OCI-LY7 (cell line): ENCODE measurements around the gene XRCC3. TPM values are rescaled to one million over a fixed set of nuclear protein-coding genes. Genes with fewer than 3 reads are reported as not detected.

Experiments
- BruUV-seq: library from RNA; stranded (reverse); fragments of 400-500 nt; replicated peaks from 2 replicates; lab custom pipeline; 2021; lab: Mats Ljungman, UMichigan
- CTCF ChIA-PET: fragments of 300-600 bp; sonication (Branson Sonifier 250); formaldehyde crosslinking; loops from one replicate; lab custom pipeline; 2022; ENCODE audit warnings: antibody characterized with exemption; ENCODE audit not compliant: unreplicated experiment; lab: Charles Lee
- POLR2A ChIA-PET: fragments of 300-600 bp; sonication (Branson Sonifier 250); formaldehyde crosslinking; loops from one replicate; lab custom pipeline; 2022; ENCODE audit warnings: antibody characterized with exemption; lab: Charles Lee
- DNase-seq: peaks from one replicate; pipeline ENCODE4 v3.0.0-alpha.2; 2015; ENCODE audit warnings: low spot score
- H2AFZ ChIP-seq: fragments of 200-600 bp; sonication (generic), shearing (Covaris generic); 2 replicates; pipeline ENCODE4 v1.6.1; 2014; ENCODE audit warnings: mild to moderate bottlenecking, antibody characterized with exemption, low read length, moderate library complexity
- H3K27ac ChIP-seq: fragments of 200-600 bp; sonication (generic); 2 replicates; pipeline ENCODE4 v1.5.1; 2014; ENCODE audit warnings: mixed run types, low read depth, mild to moderate bottlenecking, moderate library complexity, low read length, inconsistent platforms; ENCODE audit not compliant: poor library complexity, severe bottlenecking
- H3K36me3 ChIP-seq: fragments of 200-600 bp; sonication (generic); 2 replicates; pipeline ENCODE4 v1.6.1; 2014; ENCODE audit warnings: mild to moderate bottlenecking, antibody characterized with exemption, low read length, moderate library complexity, mixed read lengths; ENCODE audit not compliant: insufficient read depth
- H3K4me1 ChIP-seq: fragments of 200-600 bp; sonication (generic); 2 replicates; pipeline ENCODE4 v1.5.1; 2014; ENCODE audit warnings: mild to moderate bottlenecking, low read length; ENCODE audit not compliant: insufficient read depth, poor library complexity, severe bottlenecking
- H3K4me2 ChIP-seq: fragments of 200-600 bp; sonication (generic); 2 replicates; pipeline ENCODE4 v1.6.1; 2014; ENCODE audit warnings: mild to moderate bottlenecking, low read length
- H3K4me3 ChIP-seq: fragments of 200-600 bp; sonication (generic); 2 replicates; pipeline ENCODE4 v1.5.1; 2014; ENCODE audit warnings: mild to moderate bottlenecking, low read depth, low read length; ENCODE audit not compliant: poor library complexity, severe bottlenecking
- H3K79me2 ChIP-seq: fragments of 200-600 bp; sonication (generic); 2 replicates; pipeline ENCODE4 v1.6.1; 2016; ENCODE audit warnings: low read depth, mild to moderate bottlenecking, low read length, moderate library complexity, mixed read lengths; ENCODE audit not compliant: insufficient read depth
- H3K9me2 ChIP-seq: fragments of 200-600 bp; sonication (generic); 2 replicates; pipeline ENCODE4 v1.6.1; 2016; ENCODE audit warnings: mild to moderate bottlenecking, low read length, mixed read lengths; ENCODE audit not compliant: insufficient read depth
- H3K9me3 ChIP-seq: fragments of 200-600 bp; sonication (generic); 2 replicates; pipeline ENCODE4 v1.6.1; 2014; ENCODE audit warnings: mild to moderate bottlenecking, mixed run types, low read length, mixed read lengths
- H4K20me1 ChIP-seq: fragments of 200-600 bp; sonication (generic); 2 replicates; pipeline ENCODE4 v1.6.1; 2014; ENCODE audit warnings: mild to moderate bottlenecking, antibody characterized with exemption, low read length, moderate library complexity, mixed read lengths; ENCODE audit not compliant: insufficient read depth
- EZH2phosphoT487 ChIP-seq: fragments of 200-600 bp; sonication (generic); IDR thresholded peaks from 2 replicates; pipeline ENCODE4 v1.6.1; 2018; ENCODE audit warnings: low read depth, borderline replicate concordance, mild to moderate bottlenecking, mixed run types, antibody characterized with exemption, low read length, moderate library complexity, mixed read lengths
- intact Hi-C: fragments of 100-400 bp; cut with micrococcal nuclease; formaldehyde crosslinking; loops from one replicate; pipeline ENCODE4 v1.10.0; 2022; ENCODE audit not compliant: unreplicated experiment
- total RNA-seq, 2 experiments: library from RNA; depleted of rRNA in 1 of 2; stranded (reverse); fragments of >200 nt in 1 of 2; shearing (Covaris generic) in 1 of 2; gene quantifications; 2 replicates each; pipeline ENCODE4 v1.2.3, GENCODE V29; 2014 to 2022
- TF ChIP-seq, protein P1 (sequence below): fragments of 200-600 bp; sonication (generic); conservative IDR thresholded peaks from 2 replicates; pipeline ENCODE4 v1.5.1; 2014; ENCODE audit warnings: mild to moderate bottlenecking, antibody characterized with exemption, low read length, moderate library complexity, mixed read lengths

Gene XRCC3
- total RNA-seq, 2 experiments from 2014 or later, result 83.3 to 130 TPM

DNA sequence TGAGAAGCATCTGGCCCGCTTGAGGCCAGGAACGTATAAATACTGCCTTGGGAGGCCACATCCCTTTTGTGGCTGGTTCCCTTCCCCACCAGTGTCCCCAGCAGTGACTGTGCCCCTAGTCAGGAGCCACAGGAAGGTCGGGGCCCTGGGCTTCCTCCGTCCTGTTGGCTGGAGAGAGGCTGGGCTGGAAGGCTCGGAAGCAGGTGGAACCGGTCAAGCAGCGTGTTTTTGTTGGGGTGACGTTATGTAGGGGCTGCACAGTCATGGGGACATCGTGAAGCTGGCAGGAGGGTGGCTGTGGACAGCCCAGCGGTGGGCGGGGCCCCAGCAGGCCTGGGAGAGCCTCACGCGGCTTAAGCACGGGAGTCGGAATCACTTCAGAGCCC lies 10.1 kb downstream of the XRCC3 start:
- H2AFZ ChIP-seq, result no peak overlapping the region
- H3K4me3 ChIP-seq, result no peak overlapping the region
- intact Hi-C loops, result no loop called here
- H3K4me2 ChIP-seq, result no peak overlapping the region
- H3K36me3 ChIP-seq, result peaks cover 93% of the 10 kb centered on the region
- no peaks in the 10 kb centered on the region for H3K9me3 ChIP-seq
- no peaks in the 10 kb centered on the region for H3K79me2 ChIP-seq
- no peak overlapping the region for H3K27ac ChIP-seq
- TF ChIP-seq, protein P1, sequence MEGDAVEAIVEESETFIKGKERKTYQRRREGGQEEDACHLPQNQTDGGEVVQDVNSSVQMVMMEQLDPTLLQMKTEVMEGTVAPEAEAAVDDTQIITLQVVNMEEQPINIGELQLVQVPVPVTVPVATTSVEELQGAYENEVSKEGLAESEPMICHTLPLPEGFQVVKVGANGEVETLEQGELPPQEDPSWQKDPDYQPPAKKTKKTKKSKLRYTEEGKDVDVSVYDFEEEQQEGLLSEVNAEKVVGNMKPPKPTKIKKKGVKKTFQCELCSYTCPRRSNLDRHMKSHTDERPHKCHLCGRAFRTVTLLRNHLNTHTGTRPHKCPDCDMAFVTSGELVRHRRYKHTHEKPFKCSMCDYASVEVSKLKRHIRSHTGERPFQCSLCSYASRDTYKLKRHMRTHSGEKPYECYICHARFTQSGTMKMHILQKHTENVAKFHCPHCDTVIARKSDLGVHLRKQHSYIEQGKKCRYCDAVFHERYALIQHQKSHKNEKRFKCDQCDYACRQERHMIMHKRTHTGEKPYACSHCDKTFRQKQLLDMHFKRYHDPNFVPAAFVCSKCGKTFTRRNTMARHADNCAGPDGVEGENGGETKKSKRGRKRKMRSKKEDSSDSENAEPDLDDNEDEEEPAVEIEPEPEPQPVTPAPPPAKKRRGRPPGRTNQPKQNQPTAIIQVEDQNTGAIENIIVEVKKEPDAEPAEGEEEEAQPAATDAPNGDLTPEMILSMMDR, result no peak
- TF ChIP-seq EZH2phosphoT487, result no peak
- DNase-seq, result no peak
- no peaks in the 10 kb centered on the region for H4K20me1 ChIP-seq
- H3K9me2 ChIP-seq, result no peaks in the 10 kb centered on the region
- ChIA-PET POLR2A (no interaction called here), CTCF (no interaction called here)
- no TSS peak for BruUV-seq
- peaks cover 26% of the 10 kb centered on the region for H3K4me1 ChIP-seq

DNA sequence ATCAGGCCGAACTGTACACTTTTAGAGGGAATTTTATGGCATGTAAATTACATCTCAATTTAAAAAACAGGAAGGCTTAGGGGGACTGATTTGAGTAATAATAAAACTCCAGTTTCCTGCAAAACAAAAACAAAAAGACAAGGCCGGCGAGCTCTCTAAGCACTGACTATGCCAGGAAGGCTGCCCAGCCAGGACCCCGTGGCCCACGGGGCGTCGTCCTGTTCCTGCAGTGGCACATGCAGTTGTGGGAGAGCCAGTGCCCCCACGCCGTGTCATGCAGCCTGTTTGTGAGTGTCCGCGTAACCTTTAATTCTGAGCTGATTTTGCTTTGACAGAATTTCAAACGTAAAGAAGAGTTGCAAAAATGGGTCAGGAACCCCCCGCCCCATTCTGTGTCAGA lies 10.5 kb downstream of the XRCC3 start:
- H3K79me2 ChIP-seq, result no peaks in the 10 kb centered on the region
- BruUV-seq, result TSS peak; percentile 43
- H3K36me3 ChIP-seq, result peaks cover 93% of the 10 kb centered on the region
- H3K27ac ChIP-seq, result no peak overlapping the region
- no peak overlapping the region for H3K4me3 ChIP-seq
- H3K9me3 ChIP-seq, result no peaks in the 10 kb centered on the region
- no peaks in the 10 kb centered on the region for H4K20me1 ChIP-seq
- H2AFZ ChIP-seq, result no peak overlapping the region
- H3K4me2 ChIP-seq, result no peak overlapping the region
- intact Hi-C loops, result no loop called here
- ChIA-PET CTCF (no interaction called here), POLR2A (no interaction called here)
- H3K9me2 ChIP-seq, result no peaks in the 10 kb centered on the region
- TF ChIP-seq, protein P1, result no peak
- no peak for TF ChIP-seq EZH2phosphoT487
- peaks cover 30% of the 10 kb centered on the region for H3K4me1 ChIP-seq
- DNase-seq, result no peak

DNA sequence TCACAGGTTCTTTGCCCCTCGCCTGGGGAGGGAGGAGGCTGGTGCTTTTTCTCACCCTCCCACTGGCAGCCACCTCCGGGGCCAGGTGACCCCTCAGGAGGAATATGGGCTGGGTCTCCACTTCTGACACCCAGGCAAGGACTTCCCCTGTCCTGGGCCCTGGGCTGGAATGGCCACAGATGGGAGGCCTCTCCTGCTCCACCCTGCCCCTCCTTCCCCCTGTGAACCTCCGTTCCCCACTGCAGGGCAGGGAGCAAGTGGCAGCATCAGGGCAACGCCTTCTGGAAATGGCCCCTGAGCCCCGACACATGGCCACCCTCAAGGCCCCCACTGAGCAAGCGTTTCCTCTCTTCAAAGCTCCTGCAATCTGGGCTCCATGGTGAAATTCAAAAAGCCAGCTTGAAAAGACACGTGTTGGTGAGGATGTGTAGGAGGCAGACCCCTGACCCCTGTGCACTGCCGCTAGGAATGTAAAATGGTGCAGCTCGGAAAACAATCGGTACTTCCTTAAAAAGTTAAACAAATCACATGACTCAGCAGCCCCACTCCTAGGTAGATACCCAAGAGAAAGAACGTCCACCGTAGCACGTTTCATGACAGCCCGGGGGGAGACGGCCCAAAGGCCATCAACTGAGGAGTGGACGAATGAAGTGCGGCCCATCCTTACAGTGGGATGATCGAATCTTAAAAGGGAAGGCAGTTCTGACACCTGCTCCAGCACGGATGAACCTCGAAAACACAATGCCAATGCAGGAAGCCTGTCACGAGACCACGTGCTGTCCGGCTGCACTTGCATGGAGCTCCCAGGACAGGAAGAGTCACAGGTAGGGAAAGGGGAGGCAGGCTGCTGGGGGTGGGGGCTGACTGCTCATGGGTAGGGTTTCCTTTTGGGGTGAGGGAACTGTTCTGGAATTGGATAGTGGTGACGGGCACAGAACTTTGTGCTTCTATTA lies 11.5 kb downstream of the XRCC3 start:
- no peak overlapping the region for H3K27ac ChIP-seq
- no peaks in the 10 kb centered on the region for H3K79me2 ChIP-seq
- H3K4me1 ChIP-seq, result peaks cover 40% of the 10 kb centered on the region
- CTCF ChIA-PET, result no interaction called here
- BruUV-seq, result no TSS peak
- intact Hi-C loops, result no loop called here
- H2AFZ ChIP-seq, result no peak overlapping the region
- POLR2A ChIA-PET, result no interaction called here
- no peak for TF ChIP-seq EZH2phosphoT487
- TF ChIP-seq, protein P1, result no peak
- H4K20me1 ChIP-seq, result no peaks in the 10 kb centered on the region
- H3K9me3 ChIP-seq, result no peaks in the 10 kb centered on the region
- no peak overlapping the region for H3K4me3 ChIP-seq
- H3K9me2 ChIP-seq, result no peaks in the 10 kb centered on the region
- H3K4me2 ChIP-seq, result no peak overlapping the region
- DNase-seq, result no peak
- peaks cover 90% of the 10 kb centered on the region for H3K36me3 ChIP-seq
